Activated CD4-positive, alpha-beta T cell treated with anti-CD3 and anti-CD28 coated beads for 36 hours (primary cell): Measurements from ENCODE around the gene GRIN3B. TPM values are rescaled to one million over a fixed set of nuclear protein-coding genes. Genes with fewer than 3 reads are reported as not detected.

ENCODE experiments used
- ATAC-seq: fragments of 200-7000 bp; cut with Tn5 transposase; one replicate; pipeline ENCODE4 v1.10.0; 2021; ENCODE audit warnings: mild to moderate bottlenecking, moderate library complexity
- CTCF ChIA-PET: fragments of 350-600 bp; sonication (Branson Sonifier 250); formaldehyde crosslinking; loops from one replicate; lab custom pipeline; 2021; ENCODE audit warnings: antibody characterized with exemption; lab: Charles Lee
- POLR2A ChIA-PET: fragments of 350-600 bp; sonication (Branson Sonifier 250); formaldehyde crosslinking; loops from one replicate; lab custom pipeline; 2021; ENCODE audit warnings: antibody characterized with exemption, inconsistent platforms; lab: Charles Lee
- DNase-seq: peaks from one replicate; pipeline ENCODE4 v3.0.0-alpha.2; 2020
- H3K27ac Mint-ChIP-seq: one replicate; pipeline ENCODE4 v1.8.0; 2021; ENCODE audit warnings: mixed read lengths
- H3K27me3 Mint-ChIP-seq: one replicate; pipeline ENCODE4 v1.8.0; 2021; ENCODE audit warnings: mixed read lengths
- H3K36me3 Mint-ChIP-seq: one replicate; pipeline ENCODE4 v1.8.0; 2021; ENCODE audit warnings: low read depth, mixed read lengths
- H3K4me1 Mint-ChIP-seq: one replicate; pipeline ENCODE4 v1.8.0; 2021; ENCODE audit warnings: mixed read lengths
- H3K4me3 Mint-ChIP-seq: one replicate; pipeline ENCODE4 v1.8.0; 2021; ENCODE audit warnings: mild to moderate bottlenecking, moderate library complexity, mixed read lengths
- H3K9me3 Mint-ChIP-seq: one replicate; pipeline ENCODE4 v1.8.0; 2021; ENCODE audit warnings: low read depth, mixed read lengths
- intact Hi-C, 2 experiments: fragments of 100-400 bp; cut with DNase I in 1 of 2; cut with micrococcal nuclease in 1 of 2; formaldehyde crosslinking; loops; one replicate each; pipeline versions ENCODE4 v1.14.2 to v1.15.1; 2022 to 2024; cut with DNase I, micrococcal nuclease
- total RNA-seq, 2 experiments: library from RNA; stranded (reverse); gene quantifications; one replicate each; pipeline ENCODE4 v1.2.3, GENCODE V29; 2021

GRIN3B gene
- total RNA-seq, 2 experiments from 2014 or later = 0.09 TPM; not detected in 1

DNA sequence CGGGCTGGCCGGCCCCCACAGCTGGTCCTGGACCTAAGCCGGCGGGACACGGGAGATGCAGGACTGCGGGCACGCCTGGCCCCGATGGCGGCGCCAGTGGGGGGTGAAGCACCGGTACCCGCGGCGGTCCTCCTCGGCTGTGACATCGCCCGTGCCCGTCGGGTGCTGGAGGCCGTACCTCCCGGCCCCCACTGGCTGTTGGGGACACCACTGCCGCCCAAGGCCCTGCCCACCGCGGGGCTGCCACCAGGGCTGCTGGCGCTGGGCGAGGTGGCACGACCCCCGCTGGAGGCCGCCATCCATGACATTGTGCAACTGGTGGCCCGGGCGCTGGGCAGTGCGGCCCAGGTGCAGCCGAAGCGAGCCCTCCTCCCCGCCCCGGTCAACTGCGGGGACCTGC lies 3.1 kb downstream of the GRIN3B start:
- H3K4me3 Mint-ChIP-seq = no peak overlapping the region
- H3K27me3 Mint-ChIP-seq = peaks cover 14% of the 10 kb centered on the region
- CTCF ChIA-PET = interaction anchor here (0.6 kb wide), 1 partner anchor 46 kb away, joined by 3 read pairs; no protein-coding TSS in a partner anchor
- H3K36me3 Mint-ChIP-seq = peaks cover under 1% of the 10 kb centered on the region
- H3K9me3 Mint-ChIP-seq = no peaks in the 10 kb centered on the region
- DNase-seq (no peak), ATAC-seq (no peak)
- POLR2A ChIA-PET = interaction anchor here (1.0 kb wide), 1 partner anchor 15 kb away, joined by 8 read pairs; no protein-coding TSS in a partner anchor
- intact Hi-C loops = no loop called here
- peaks cover 3% of the 10 kb centered on the region for H3K4me1 Mint-ChIP-seq
- H3K27ac Mint-ChIP-seq = no peak overlapping the region

DNA sequence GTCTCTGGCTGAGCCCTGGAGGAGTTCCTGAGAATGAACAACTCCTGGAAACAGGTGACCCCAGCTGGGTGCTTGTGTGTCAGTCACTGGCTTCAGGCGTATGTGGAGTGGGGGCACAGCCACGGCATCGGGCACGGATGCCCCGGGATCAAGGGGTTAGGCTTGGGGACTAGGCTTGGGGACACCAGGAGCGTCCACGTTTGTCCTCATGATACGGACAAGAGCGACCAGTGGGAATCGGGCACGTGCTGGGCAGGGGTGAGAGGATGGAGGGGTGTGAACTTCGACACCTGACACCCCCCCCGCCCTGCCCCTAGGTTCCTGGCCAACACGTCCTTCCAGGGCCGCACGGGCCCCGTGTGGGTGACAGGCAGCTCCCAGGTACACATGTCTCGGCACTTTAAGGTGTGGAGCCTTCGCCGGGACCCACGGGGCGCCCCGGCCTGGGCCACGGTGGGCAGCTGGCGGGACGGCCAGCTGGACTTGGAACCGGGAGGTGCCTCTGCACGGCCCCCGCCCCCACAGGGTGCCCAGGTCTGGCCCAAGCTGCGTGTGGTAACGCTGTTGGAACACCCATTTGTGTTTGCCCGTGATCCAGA lies 4.1 kb downstream of the GRIN3B start:
- DNase-seq = no peak
- no peak overlapping the region for H3K4me3 Mint-ChIP-seq
- peaks cover 3% of the 10 kb centered on the region for H3K4me1 Mint-ChIP-seq
- H3K27ac Mint-ChIP-seq = no peak overlapping the region
- POLR2A ChIA-PET = no interaction called here
- no peaks in the 10 kb centered on the region for H3K9me3 Mint-ChIP-seq
- ATAC-seq = no peak
- intact Hi-C loops = no loop called here
- peaks cover 2% of the 10 kb centered on the region for H3K36me3 Mint-ChIP-seq
- CTCF ChIA-PET = no interaction called here
- H3K27me3 Mint-ChIP-seq = peaks cover 8% of the 10 kb centered on the region

DNA sequence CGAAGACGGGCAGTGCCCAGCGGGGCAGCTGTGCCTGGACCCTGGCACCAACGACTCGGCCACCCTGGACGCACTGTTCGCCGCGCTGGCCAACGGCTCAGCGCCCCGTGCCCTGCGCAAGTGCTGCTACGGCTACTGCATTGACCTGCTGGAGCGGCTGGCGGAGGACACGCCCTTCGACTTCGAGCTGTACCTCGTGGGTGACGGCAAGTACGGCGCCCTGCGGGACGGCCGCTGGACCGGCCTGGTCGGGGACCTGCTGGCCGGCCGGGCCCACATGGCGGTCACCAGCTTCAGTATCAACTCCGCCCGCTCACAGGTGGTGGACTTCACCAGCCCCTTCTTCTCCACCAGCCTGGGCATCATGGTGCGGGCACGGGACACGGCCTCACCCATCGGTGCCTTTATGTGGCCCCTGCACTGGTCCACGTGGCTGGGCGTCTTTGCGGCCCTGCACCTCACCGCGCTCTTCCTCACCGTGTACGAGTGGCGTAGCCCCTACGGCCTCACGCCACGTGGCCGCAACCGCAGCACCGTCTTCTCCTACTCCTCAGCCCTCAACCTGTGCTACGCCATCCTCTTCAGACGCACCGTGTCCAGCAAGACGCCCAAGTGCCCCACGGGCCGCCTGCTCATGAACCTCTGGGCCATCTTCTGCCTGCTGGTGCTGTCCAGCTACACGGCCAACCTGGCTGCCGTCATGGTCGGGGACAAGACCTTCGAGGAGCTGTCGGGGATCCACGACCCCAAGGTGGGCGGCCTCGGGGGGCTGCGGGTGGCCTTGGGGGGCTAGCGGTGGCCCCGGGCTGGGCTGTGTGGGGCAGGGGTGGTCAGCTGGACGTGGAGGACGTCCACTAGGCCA lies 4.8 kb downstream of the GRIN3B start:
- ChIA-PET CTCF (no interaction called here), POLR2A (no interaction called here)
- Mint-ChIP-seq H3K9me3 (no peaks in the 10 kb centered on the region), H3K27me3 (peaks cover 5% of the 10 kb centered on the region), H3K27ac (no peak overlapping the region), H3K36me3 (peaks cover 4% of the 10 kb centered on the region), H3K4me3 (no peak overlapping the region), H3K4me1 (peaks cover 3% of the 10 kb centered on the region)
- ATAC-seq (no peak), DNase-seq (no peak)
- intact Hi-C loops = no loop called here

DNA sequence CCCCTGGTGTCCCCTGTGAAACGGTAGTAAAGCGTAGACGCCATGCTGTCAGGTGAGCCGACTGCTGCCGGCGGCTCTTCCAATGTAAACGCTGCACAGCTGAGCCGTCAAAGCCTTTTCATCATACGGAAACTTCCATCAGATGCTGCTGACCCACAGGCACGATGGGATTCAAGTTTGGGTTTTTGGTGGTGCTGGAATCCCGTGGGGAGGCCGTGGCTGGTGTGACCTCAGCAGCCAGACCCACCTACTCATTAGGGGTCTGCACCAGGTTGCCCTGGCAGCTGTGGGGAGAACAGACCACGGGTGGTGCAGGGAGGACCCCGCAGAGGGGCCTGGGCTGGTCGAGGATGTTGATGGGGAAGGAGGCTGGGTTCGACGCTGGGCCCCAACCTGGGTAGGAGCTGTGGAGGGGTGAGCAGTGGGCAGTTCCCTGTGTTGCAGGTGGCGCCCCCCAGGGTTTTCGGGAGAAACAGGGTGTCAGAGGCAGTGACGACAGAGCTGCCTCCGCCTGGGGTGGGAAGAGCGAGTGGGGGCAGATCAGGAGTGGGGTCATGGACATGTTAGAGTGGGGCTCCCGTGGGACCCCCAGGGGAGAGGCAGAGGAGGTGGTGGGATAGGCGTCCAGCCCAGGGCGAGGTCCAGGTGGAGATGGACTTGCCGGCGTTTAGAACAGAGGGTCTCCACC lies 6.6 kb downstream of the GRIN3B start:
- POLR2A ChIA-PET = interaction anchor here (1.2 kb wide), 1 partner anchor 13 kb away, joined by 4 read pairs; no protein-coding TSS in a partner anchor

DNA sequence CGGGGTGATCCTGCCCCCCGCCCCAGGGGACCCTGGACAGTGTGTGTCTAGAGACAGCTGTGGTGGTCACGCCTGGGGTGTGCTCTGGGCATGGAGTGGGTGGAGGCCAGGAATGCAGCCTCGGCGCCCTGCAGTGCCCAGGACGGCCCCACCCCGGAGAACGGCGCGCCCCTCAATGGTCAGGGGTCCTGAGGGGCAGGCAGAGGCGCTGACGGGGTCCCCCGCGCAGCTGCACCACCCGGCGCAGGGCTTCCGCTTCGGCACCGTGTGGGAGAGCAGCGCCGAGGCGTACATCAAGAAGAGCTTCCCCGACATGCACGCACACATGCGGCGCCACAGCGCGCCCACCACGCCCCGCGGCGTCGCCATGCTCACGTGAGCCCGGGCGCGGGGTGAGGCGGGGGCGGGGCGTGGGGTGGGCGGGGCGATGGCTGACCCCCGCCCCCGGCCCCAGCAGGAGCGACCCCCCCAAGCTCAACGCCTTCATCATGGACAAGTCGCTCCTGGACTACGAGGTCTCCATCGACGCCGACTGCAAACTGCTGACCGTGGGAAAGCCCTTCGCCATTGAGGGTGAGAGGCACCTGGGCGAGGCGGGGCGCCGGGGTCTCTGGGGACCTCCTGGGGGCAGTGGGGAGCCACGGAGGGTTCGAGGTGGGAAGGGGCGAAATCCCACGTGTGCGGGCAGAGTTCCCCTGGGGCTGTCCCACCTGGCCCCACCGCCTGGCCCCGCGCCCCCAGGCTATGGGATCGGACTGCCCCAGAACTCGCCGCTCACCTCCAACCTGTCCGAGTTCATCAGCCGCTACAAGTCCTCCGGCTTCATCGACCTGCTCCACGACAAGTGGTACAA lies 7.4 kb downstream of the GRIN3B start:
- H3K36me3 Mint-ChIP-seq = peaks cover 4% of the 10 kb centered on the region
- H3K4me1 Mint-ChIP-seq = no peaks in the 10 kb centered on the region
- H3K9me3 Mint-ChIP-seq = no peaks in the 10 kb centered on the region
- H3K27me3 Mint-ChIP-seq = peaks cover 3% of the 10 kb centered on the region
- intact Hi-C loops = no loop called here
- H3K27ac Mint-ChIP-seq = no peak overlapping the region
- no peak overlapping the region for H3K4me3 Mint-ChIP-seq
- CTCF ChIA-PET = no interaction called here
- ATAC-seq = no peak
- POLR2A ChIA-PET = interaction anchor here (1.2 kb wide), 1 partner anchor 12 kb away, joined by 4 read pairs; no protein-coding TSS in a partner anchor
- no peak for DNase-seq

More for the DNA sequence above, 6.6 kb downstream of the GRIN3B start:
- DNase-seq = no peak
- intact Hi-C loops = no loop called here
- no peak for ATAC-seq
- Mint-ChIP-seq H3K9me3 (no peaks in the 10 kb centered on the region), H3K36me3 (peaks cover 4% of the 10 kb centered on the region), H3K4me1 (no peaks in the 10 kb centered on the region), H3K4me3 (no peak overlapping the region), H3K27ac (no peak overlapping the region), H3K27me3 (peaks cover 5% of the 10 kb centered on the region)
- CTCF ChIA-PET = interaction anchor here (0.8 kb wide), 2 partner anchors 8 to 10 kb away, joined by 3 to 7 read pairs; no protein-coding TSS in a partner anchor

DNA sequence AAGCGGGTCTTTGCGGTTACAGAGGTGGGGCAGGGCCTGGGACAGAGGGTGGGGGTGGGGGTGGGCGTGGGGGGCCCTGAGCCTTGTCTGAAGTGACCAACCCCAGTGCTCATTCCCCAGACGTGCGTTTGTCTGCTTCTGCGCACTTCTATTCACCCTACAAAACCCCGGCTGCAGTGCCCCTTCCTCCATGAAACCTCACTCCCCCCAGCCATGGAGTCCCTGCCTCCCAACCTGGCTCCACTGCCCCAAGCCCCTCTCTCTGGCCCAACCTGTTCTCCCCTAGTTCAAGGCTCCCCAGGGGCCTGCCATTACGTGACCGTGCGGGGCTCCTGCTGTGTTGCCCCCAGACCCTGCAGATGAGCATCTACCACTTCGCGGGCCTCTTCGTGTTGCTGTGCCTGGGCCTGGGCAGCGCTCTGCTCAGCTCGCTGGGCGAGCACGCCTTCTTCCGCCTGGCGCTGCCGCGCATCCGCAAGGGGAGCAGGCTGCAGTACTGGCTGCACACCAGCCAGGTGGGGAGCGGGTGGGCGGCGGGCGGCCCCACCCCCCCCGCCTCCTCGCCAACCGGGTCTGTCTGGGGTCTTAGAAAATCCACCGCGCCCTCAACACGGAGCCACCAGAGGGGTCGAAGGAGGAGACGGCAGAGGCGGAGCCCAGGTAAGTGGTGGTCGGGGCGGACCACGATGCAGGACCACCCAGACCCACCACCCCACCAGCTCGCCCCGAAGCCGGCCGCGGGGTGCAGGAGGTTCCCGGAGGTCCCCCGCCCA lies 8.2 kb downstream of the GRIN3B start:
- intact Hi-C loops = no loop called here
- no peaks in the 10 kb centered on the region for H3K9me3 Mint-ChIP-seq
- no peak overlapping the region for H3K27ac Mint-ChIP-seq
- H3K4me3 Mint-ChIP-seq = no peak overlapping the region
- no peaks in the 10 kb centered on the region for H3K4me1 Mint-ChIP-seq
- CTCF ChIA-PET = no interaction called here
- DNase-seq = no peak
- POLR2A ChIA-PET = no interaction called here
- H3K36me3 Mint-ChIP-seq = peaks cover 4% of the 10 kb centered on the region
- H3K27me3 Mint-ChIP-seq = no peaks in the 10 kb centered on the region
- ATAC-seq = no peak

DNA sequence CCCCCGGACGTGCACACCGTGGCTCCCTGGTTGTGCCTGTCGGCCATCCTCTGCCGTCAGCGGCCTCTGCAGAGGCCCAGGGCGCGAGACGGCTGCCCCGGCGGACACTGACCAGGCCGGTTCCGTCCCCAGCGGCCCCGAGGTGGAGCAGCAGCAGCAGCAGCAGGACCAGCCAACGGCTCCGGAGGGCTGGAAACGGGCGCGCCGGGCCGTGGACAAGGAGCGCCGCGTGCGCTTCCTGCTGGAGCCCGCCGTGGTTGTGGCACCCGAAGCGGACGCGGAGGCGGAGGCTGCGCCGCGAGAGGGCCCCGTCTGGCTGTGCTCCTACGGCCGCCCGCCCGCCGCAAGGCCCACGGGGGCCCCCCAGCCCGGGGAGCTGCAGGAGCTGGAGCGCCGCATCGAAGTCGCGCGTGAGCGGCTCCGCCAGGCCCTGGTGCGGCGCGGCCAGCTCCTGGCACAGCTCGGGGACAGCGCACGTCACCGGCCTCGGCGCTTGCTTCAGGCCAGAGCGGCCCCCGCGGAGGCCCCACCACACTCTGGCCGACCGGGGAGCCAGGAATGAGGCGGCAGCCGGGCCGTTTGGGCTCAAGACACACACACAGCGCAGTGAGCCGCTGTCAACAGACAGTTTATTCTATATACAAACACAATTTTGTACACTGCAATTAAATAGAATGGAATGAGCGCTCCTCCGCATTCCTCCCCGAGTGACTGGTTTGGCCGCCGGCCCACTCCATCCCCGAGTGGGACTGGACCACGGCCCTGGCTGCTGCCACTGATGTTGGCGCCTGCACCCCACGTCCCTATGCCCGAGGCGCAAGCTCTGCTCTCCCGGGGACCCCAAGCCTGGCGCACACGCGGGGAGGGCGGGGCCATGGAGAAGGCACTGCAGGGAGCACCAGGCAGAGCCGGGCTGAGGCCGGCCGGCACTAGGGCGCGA lies 9.1 kb downstream of the GRIN3B start:
- ATAC-seq (no peak), DNase-seq (no peak)
- ChIA-PET POLR2A (no interaction called here), CTCF (no interaction called here)
- H3K27ac Mint-ChIP-seq = no peak overlapping the region
- H3K27me3 Mint-ChIP-seq = no peaks in the 10 kb centered on the region
- H3K36me3 Mint-ChIP-seq = peaks cover 6% of the 10 kb centered on the region
- no peaks in the 10 kb centered on the region for H3K9me3 Mint-ChIP-seq
- H3K4me3 Mint-ChIP-seq = no peak overlapping the region
- no peaks in the 10 kb centered on the region for H3K4me1 Mint-ChIP-seq
- intact Hi-C loops = no loop called here

DNA sequence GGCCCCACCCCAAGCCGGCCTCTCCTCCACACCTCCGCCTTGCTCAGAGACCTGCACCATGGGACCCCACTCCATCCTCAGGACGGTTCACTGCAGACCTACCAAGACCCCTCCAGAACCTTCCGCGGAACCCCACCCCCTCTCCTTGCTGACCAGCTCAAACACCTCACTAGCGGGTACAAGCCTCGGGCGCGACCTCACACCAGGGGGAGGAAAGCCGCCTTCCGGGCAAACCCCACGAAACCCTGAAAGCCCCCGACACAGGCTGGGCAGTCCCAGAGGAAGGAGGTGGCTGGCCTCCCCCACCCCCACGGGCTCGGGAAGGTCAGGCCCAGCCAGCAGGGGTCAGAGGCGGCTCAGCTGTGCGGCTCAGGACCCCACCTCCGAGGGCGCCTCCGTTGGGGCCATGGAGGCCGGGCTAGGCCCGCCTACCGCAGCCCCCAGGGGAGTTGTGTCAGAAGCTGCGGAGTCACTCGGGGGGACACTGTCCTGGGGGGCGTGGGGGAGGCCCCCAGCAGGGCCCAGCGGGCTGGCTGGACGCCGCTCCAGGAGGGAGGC lies 9.8 kb downstream of the GRIN3B start:
- Mint-ChIP-seq H3K27ac (no peak overlapping the region), H3K36me3 (peaks cover 6% of the 10 kb centered on the region), H3K4me3 (no peak overlapping the region), H3K27me3 (no peaks in the 10 kb centered on the region), H3K4me1 (no peaks in the 10 kb centered on the region), H3K9me3 (no peaks in the 10 kb centered on the region)
- ChIA-PET CTCF (no interaction called here), POLR2A (no interaction called here)
- intact Hi-C loops = no loop called here
- no peak for DNase-seq
- ATAC-seq = no peak

DNA sequence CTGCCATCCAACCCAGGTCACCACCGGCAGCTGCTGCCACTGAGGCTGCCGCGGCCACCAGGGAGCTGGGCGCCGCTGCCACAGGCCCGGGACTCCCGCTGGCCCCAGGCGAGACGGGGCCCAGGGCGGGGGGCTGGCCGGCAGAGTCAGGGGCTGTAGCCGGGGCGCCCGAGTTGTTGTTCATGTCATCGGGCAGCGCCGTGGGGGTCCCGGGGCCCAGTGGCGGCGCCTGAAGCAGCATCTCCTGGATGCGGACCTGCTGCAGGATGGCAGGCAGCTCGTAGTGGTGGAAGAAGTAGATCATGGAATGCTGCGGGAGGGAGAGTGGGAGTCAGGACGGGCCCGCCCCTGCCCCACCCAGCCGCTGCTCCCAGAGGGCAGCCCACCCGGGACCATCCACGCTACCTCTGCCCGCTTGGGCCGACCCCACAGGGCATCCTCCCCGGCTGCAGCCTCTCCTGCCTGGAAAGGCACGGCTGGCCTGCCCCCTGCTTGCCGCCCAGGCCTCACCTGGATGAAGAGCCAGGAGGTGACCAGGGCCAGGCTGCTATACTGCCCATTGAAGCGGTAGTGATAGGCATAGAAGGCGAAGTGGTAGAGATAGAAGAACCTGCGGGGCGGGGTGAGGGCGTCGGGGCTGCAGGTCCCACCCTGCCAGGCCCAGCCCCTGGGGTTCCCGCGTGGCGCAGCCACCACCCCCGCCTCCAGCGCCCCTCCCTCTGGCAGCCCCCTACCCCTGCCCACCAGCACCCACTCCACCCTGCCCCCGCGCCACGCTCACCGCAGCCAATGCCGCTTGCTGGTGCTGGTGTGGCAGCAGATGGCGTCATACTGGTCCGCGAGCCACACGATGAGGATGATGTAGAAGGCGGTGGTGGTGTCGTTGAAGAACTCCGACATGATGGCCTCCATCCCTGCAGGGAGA lies 10.6 kb downstream of the GRIN3B start:
- H3K4me1 Mint-ChIP-seq = peaks cover 1% of the 10 kb centered on the region
- no peak overlapping the region for H3K4me3 Mint-ChIP-seq
- DNase-seq (no peak), ATAC-seq (no peak)
- no peak overlapping the region for H3K27ac Mint-ChIP-seq
- POLR2A ChIA-PET = no interaction called here
- peaks cover 6% of the 10 kb centered on the region for H3K36me3 Mint-ChIP-seq
- CTCF ChIA-PET = no interaction called here
- intact Hi-C loops = no loop called here
- no peaks in the 10 kb centered on the region for H3K27me3 Mint-ChIP-seq
- H3K9me3 Mint-ChIP-seq = no peaks in the 10 kb centered on the region
